ENCODE data around the gene MANSC1.
"Not testable (repeated sequence)": the region's sequence is repeated elsewhere in the genome, so short reads cannot be mapped to it uniquely, and the experiment has no call there.

The MANSC1 gene

GRCh38 chr12:12323118-12323517 is 26.9 kb downstream of the MANSC1 start:
- no peak for DNase-seq

GRCh38 chr12:12319451-12320183 is 30.4 kb downstream of the MANSC1 start:
- DNase-seq: no peak

- no peak for DNase-seq
These were observed 34.2 kb downstream of the MANSC1 start for GRCh38 chr12:12315838-12316237.

GRCh38 chr12:12310695-12311094 is 39.3 kb downstream of the MANSC1 start:
- not testable (repeated sequence) for DNase-seq

GRCh38 chr12:12305568-12306300 is 44.3 kb downstream of the MANSC1 start:
- no peak for DNase-seq

- DNase-seq: no peak
These were observed 47.1 kb downstream of the MANSC1 start for GRCh38 chr12:12302976-12303375.

GRCh38 chr12:12301122-12301521 is 48.9 kb downstream of the MANSC1 start:
- no peak for DNase-seq

- DNase-seq: no peak
These were observed 52.7 kb downstream of the MANSC1 start for GRCh38 chr12:12297201-12297830.

- no peak for DNase-seq
These were observed 55.6 kb downstream of the MANSC1 start for GRCh38 chr12:12294215-12295005.

GRCh38 chr12:12290206-12290605 is 59.8 kb downstream of the MANSC1 start:
- DNase-seq: no peak

- no peak for DNase-seq
These were observed 63.6 kb downstream of the MANSC1 start for GRCh38 chr12:12286441-12286840.

GRCh38 chr12:12282761-12283425 is 67.1 kb downstream of the MANSC1 start:
- no peak for DNase-seq

GRCh38 chr12:12282202-12282601 is 67.8 kb downstream of the MANSC1 start:
- DNase-seq: no peak

- no peak for DNase-seq
These were observed 68.9 kb downstream of the MANSC1 start for GRCh38 chr12:12281134-12281533.

GRCh38 chr12:12278899-12279298 is 71.1 kb downstream of the MANSC1 start:
- no peak for DNase-seq

Data from MV-4-11 (cell line).